A549 (cell line): Measurements from ENCODE around the gene MTX2.

Experiments
- CEBPB ChIP-seq, 2 experiments: fragments of >200 bp in 1 of 2; sonication (Bioruptor Twin) in 1 of 2; formaldehyde crosslinking in 1 of 2; IDR thresholded peaks; 2 replicates each; pipeline ENCODE4 v1.6.1; 2012 to 2016
- POLR2A ChIP-seq: IDR thresholded peaks from 2 replicates; pipeline ENCODE4 v1.6.1; 2012; ENCODE audit warnings: mild to moderate bottlenecking, low read length

DNA sequence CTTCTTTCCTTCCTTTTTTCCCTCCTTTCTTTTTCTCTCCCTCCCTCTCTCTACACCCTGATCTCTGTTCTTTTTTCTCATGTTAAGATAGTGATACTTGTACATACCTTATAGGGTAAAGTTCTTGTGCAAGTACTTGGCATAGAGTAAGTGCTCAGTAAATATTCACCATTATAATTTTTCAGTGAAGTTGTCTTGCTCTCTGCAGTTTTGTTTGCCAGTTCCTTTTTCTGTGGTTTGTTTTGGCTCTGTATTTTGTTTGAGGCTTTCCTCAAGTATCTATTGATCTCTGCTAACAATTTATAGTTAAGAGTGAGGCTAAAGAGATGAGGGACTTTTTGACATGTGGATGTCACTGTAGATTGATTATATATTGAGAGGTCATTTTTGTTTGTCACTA, 48.0 kb downstream of the MTX2 start:
- TF ChIP-seq POLR2A: no peak
- TF ChIP-seq CEBPB (IDR thresholded peaks at IDR 0.05): no peak
